GM12878 (cell line): ENCODE measurements around the gene GPATCH2L. TPM values are rescaled to one million over a fixed set of nuclear protein-coding genes. Genes with fewer than 3 reads are reported as not detected.
A peak's percentile ranks its signal among the peaks of the same experiment; 100 is the strongest.

ENCODE experiments used
- ATF2 ChIP-seq: IDR thresholded peaks from 2 replicates; pipeline ENCODE4 v1.6.1; 2012; ENCODE audit warnings: low read length, inconsistent platforms
- BCL11A ChIP-seq: IDR thresholded peaks from 2 replicates; pipeline ENCODE4 v1.6.1; 2011; ENCODE audit warnings: low read depth, low read length
- BCL3 ChIP-seq: IDR thresholded peaks from 2 replicates; pipeline ENCODE4 v1.6.1; 2011; ENCODE audit warnings: borderline replicate concordance, low read depth, mild to moderate bottlenecking, moderate library complexity, low read length; ENCODE audit not compliant: insufficient read depth, poor library complexity, severe bottlenecking
- BMI1 ChIP-seq: fragments of 450-650 bp; IDR thresholded peaks from 2 replicates; pipeline ENCODE4 v1.6.1; 2016; ENCODE audit warnings: mild to moderate bottlenecking, moderate library complexity, borderline replicate concordance
- CBX5 ChIP-seq: sonication (generic); IDR thresholded peaks from 2 replicates; pipeline ENCODE4 v1.6.1; 2016; ENCODE audit warnings: low read depth, moderate library complexity, mild to moderate bottlenecking, inconsistent platforms
- DPF2 ChIP-seq: fragments of 450-650 bp; IDR thresholded peaks from 2 replicates; pipeline ENCODE4 v1.6.1; 2017; ENCODE audit warnings: mild to moderate bottlenecking
- EGR1 ChIP-seq, 2 experiments: IDR thresholded peaks; 1 replicate in 1 of 2; 2 replicates in 1 of 2; pipeline ENCODE4 v1.6.1; 2011 to 2012; ENCODE audit warnings: low read depth in 2 of 2, low read length in 2 of 2, borderline replicate concordance in 1 of 2, mild to moderate bottlenecking in 1 of 2, moderate library complexity in 1 of 2
- EZH2 ChIP-seq: IDR thresholded peaks from 2 replicates; pipeline ENCODE4 v1.6.1; 2012; ENCODE audit warnings: low read depth, mild to moderate bottlenecking, control low read depth, inconsistent platforms, low read length, borderline replicate concordance; ENCODE audit not compliant: control insufficient read depth
- FOXM1 ChIP-seq: IDR thresholded peaks from 2 replicates; pipeline ENCODE4 v1.6.1; 2012; ENCODE audit warnings: low read depth, mild to moderate bottlenecking, inconsistent platforms, low read length, moderate library complexity
- GABPA ChIP-seq: IDR thresholded peaks from 2 replicates; pipeline ENCODE4 v1.6.1; 2014; ENCODE audit warnings: antibody characterized with exemption, low read depth, mild to moderate bottlenecking, inconsistent platforms
- GATAD2B ChIP-seq: fragments of 450-650 bp; conservative IDR thresholded peaks from 2 replicates; pipeline ENCODE4 v1.6.1; 2017; ENCODE audit warnings: low read depth, mild to moderate bottlenecking, moderate library complexity
- HDGF ChIP-seq: fragments of 450-650 bp; IDR thresholded peaks from 2 replicates; pipeline ENCODE4 v1.6.1; 2016; ENCODE audit warnings: antibody characterized with exemption
- IRF4 ChIP-seq: IDR thresholded peaks from 2 replicates; pipeline ENCODE4 v1.6.1; 2011; ENCODE audit warnings: low read depth, low read length
- JUND ChIP-seq: IDR thresholded peaks from 2 replicates; pipeline ENCODE4 v1.6.1; 2012; ENCODE audit warnings: low read depth, mild to moderate bottlenecking, low read length, improper control_type of control experiment, moderate library complexity
- MYB ChIP-seq: fragments of 150-350 bp; IDR thresholded peaks from 2 replicates; pipeline ENCODE4 v1.6.1; 2014; ENCODE audit warnings: mild to moderate bottlenecking, low read depth, low read length, borderline replicate concordance
- MYC ChIP-seq: IDR thresholded peaks from 2 replicates; pipeline ENCODE4 v1.6.1; 2011; ENCODE audit warnings: mild to moderate bottlenecking, low read length, moderate library complexity, inconsistent platforms; ENCODE audit not compliant: insufficient read depth, insufficient replicate concordance, insufficient read length, severe bottlenecking
- RAD21 ChIP-seq: IDR thresholded peaks from 2 replicates; pipeline ENCODE4 v1.6.1; 2011; ENCODE audit warnings: mild to moderate bottlenecking, low read depth, low read length, moderate library complexity; ENCODE audit not compliant: insufficient read depth
- RBBP5 ChIP-seq: fragments of 200-600 bp; sonication (generic); conservative IDR thresholded peaks from 2 replicates; pipeline ENCODE4 v1.6.1; 2016
- RELA ChIP-seq: fragments of 450-650 bp; IDR thresholded peaks from 2 replicates; pipeline ENCODE4 v1.8.0; 2014; ENCODE audit warnings: borderline replicate concordance; ENCODE audit not compliant: partially characterized antibody
- SIX5 ChIP-seq: IDR thresholded peaks from 2 replicates; pipeline ENCODE4 v1.6.1; 2011; ENCODE audit warnings: mild to moderate bottlenecking, low read depth, low read length, moderate library complexity; ENCODE audit not compliant: severe bottlenecking
- SMAD1 ChIP-seq: fragments of 450-650 bp; IDR thresholded peaks from 2 replicates; pipeline ENCODE4 v1.6.1; 2018; ENCODE audit warnings: mild to moderate bottlenecking, low read depth; ENCODE audit not compliant: partially characterized antibody
- SUZ12 ChIP-seq: fragments of 200-600 bp; sonication (generic); IDR thresholded peaks from one replicate; pipeline ENCODE4 v1.6.1; 2018; ENCODE audit warnings: antibody characterized with exemption, mild to moderate bottlenecking; ENCODE audit not compliant: unreplicated experiment
- ZNF207 ChIP-seq: fragments of 450-650 bp; IDR thresholded peaks from 2 replicates; pipeline ENCODE4 v1.6.1; 2014; ENCODE audit warnings: antibody characterized with exemption, mild to moderate bottlenecking, borderline replicate concordance
- ZNF217 ChIP-seq: fragments of 450-650 bp; IDR thresholded peaks from 2 replicates; pipeline ENCODE4 v1.6.1; 2017; ENCODE audit warnings: antibody characterized with exemption, mild to moderate bottlenecking
- ZNF24 ChIP-seq: fragments of 450-650 bp; IDR thresholded peaks from 2 replicates; pipeline ENCODE4 v1.6.1; 2017; ENCODE audit warnings: antibody characterized with exemption, mild to moderate bottlenecking
- polyA plus RNA-seq, 11 experiments: library from polyadenylated mRNA; depleted of rRNA in 4 of 11; unstranded in 6 of 11; stranded (reverse) in 5 of 11; fragments of >200 nt; fragmentation: Nextera tagmentation in 4 of 11; fragmentation: Illumina TruSeq in 1 of 11; extraction: Ambion mirVana in 4 of 11; extraction: Trizol in 1 of 11; gene quantifications; 1 replicate in 1 of 11; 2 replicates in 10 of 11; pipeline versions ENCODE4 v1.2.1 to v1.2.3, GENCODE V29; 2011 to 2016; ENCODE audit warnings: inconsistent platforms in 2 of 11, missing spikeins in 2 of 11, low read depth in 1 of 11
- total RNA-seq, 4 experiments: library from RNA; depleted of rRNA in 3 of 4; stranded (reverse); fragments of >200 nt in 3 of 4; fragmentation: Illumina TruSeq in 1 of 4; extraction: Trizol in 1 of 4; gene quantifications; 2 replicates each; pipeline versions ENCODE4 v1.2.1 to v1.2.3, GENCODE V29; 2013 to 2021
- TF ChIP-seq, protein P1 (sequence below): fragments of 150-350 bp; IDR thresholded peaks from 2 replicates; pipeline ENCODE4 v1.6.1; 2016; ENCODE audit warnings: low read depth, low read length
- TF ChIP-seq, protein P2 (sequence below): IDR thresholded peaks from 2 replicates; pipeline ENCODE4 v1.6.1; 2012; ENCODE audit warnings: low read depth, low read length, improper control_type of control experiment

The GPATCH2L gene
- total and polyA plus RNA-seq, 10 of the 15 experiments (the other 5 are each of a cell fraction or from before 2014, with no cell fraction given) = 9.1 to 50.9 (median 24.4) TPM

GRCh38 chr14:76152333-76152681, 585 bp downstream of the GPATCH2L start (continued):
- TF ChIP-seq ATF2 (no peak), RAD21 (no peak), FOXM1 (no peak), GATAD2B (no peak), CBX5 (no peak), SMAD1 (no peak), EZH2 (no peak), BCL3 (no peak), BCL11A (0 out of 2 replicates have a peak, but pooled peaks have one; percentile 26), RBBP5 (no peak), ZNF207 (no peak), MYC (peak; percentile 35), DPF2 (0 out of 2 replicates have a peak, but pooled peaks have one; percentile 7), SUZ12 (no peak), HDGF (no peak), RELA (no peak), JUND (no peak), EGR1 (IDR thresholded peaks at IDR 0.05; ENCODE audit: borderline replicate concordance in 1 of 2, low read depth in 2 of 2, low read length in 2 of 2) (peak in 1 of 2 experiments; percentile 22; a peak in 1 of 3 replicates), ZNF24 (no peak), IRF4 (no peak), GABPA (no peak), MYB (no peak), BMI1 (no peak), ZNF217 (no peak), SIX5 (no peak)
- TF ChIP-seq, protein P1, sequence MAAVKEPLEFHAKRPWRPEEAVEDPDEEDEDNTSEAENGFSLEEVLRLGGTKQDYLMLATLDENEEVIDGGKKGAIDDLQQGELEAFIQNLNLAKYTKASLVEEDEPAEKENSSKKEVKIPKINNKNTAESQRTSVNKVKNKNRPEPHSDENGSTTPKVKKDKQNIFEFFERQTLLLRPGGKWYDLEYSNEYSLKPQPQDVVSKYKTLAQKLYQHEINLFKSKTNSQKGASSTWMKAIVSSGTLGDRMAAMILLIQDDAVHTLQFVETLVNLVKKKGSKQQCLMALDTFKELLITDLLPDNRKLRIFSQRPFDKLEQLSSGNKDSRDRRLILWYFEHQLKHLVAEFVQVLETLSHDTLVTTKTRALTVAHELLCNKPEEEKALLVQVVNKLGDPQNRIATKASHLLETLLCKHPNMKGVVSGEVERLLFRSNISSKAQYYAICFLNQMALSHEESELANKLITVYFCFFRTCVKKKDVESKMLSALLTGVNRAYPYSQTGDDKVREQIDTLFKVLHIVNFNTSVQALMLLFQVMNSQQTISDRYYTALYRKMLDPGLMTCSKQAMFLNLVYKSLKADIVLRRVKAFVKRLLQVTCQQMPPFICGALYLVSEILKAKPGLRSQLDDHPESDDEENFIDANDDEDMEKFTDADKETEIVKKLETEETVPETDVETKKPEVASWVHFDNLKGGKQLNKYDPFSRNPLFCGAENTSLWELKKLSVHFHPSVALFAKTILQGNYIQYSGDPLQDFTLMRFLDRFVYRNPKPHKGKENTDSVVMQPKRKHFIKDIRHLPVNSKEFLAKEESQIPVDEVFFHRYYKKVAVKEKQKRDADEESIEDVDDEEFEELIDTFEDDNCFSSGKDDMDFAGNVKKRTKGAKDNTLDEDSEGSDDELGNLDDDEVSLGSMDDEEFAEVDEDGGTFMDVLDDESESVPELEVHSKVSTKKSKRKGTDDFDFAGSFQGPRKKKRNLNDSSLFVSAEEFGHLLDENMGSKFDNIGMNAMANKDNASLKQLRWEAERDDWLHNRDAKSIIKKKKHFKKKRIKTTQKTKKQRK = no peak
- TF ChIP-seq, protein P2, sequence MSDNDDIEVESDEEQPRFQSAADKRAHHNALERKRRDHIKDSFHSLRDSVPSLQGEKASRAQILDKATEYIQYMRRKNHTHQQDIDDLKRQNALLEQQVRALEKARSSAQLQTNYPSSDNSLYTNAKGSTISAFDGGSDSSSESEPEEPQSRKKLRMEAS = peak; percentile 56; the same call in 1 of the 2 replicates
